GM12873 (cell line): ENCODE results near the gene GPR35.

Experiments
- CTCF ChIP-seq: IDR thresholded peaks from 2 replicates; pipeline ENCODE4 v1.5.1; 2012; ENCODE audit warnings: low read depth, mild to moderate bottlenecking, moderate library complexity, low read length, control low read depth; ENCODE audit not compliant: insufficient read depth; ENCODE audit errors: missing control alignments

Gene GPR35

GRCh38 chr2:240598311-240598911 lies 26.9 kb upstream of the GPR35 start:
- no peak for TF ChIP-seq CTCF

- no peak for TF ChIP-seq CTCF
Observed at GRCh38 chr2:240599141-240599583, 26.1 kb upstream of the GPR35 start.

GRCh38 chr2:240600451-240600961 lies 24.8 kb upstream of the GPR35 start:
- no peak for TF ChIP-seq CTCF

- TF ChIP-seq CTCF = no peak
Observed at GRCh38 chr2:240601061-240601830, 24.0 kb upstream of the GPR35 start.

- no peak for TF ChIP-seq CTCF
Observed at GRCh38 chr2:240601831-240602160, 23.5 kb upstream of the GPR35 start.

GRCh38 chr2:240602266-240603050 lies 22.8 kb upstream of the GPR35 start:
- no peak for TF ChIP-seq CTCF

GRCh38 chr2:240603081-240603835 lies 22.0 kb upstream of the GPR35 start:
- no peak for TF ChIP-seq CTCF
